GM23338 (cell line): ENCODE measurements around the gene POC1B. TPM values are rescaled to one million over a fixed set of nuclear protein-coding genes. Genes with fewer than 3 reads are reported as not detected.

Source experiments
- ATAC-seq: fragments of 200-7000 bp; cut with Tn5 transposase; 3 replicates; pipeline ENCODE4 v1.9.1; 2020
- DNase-seq: peaks from one replicate; pipeline ENCODE4 v3.0.0-alpha.2; 2015; ENCODE audit warnings: low spot score
- H2AFZ ChIP-seq: fragments of 200-600 bp; sonication (generic); 2 replicates; pipeline ENCODE4 v1.8.0; 2016; ENCODE audit warnings: antibody characterized with exemption, mild to moderate bottlenecking, moderate library complexity
- H3F3A ChIP-seq: fragments of 200-600 bp; sonication (generic); replicated peaks from 2 replicates; pipeline ENCODE4 v1.8.0; 2017; ENCODE audit warnings: antibody characterized with exemption, mixed run types, low read depth
- H3K27ac ChIP-seq: fragments of 200-600 bp; sonication (generic); 2 replicates; pipeline ENCODE4 v1.6.1; 2016; ENCODE audit warnings: low read depth
- H3K27me3 ChIP-seq: fragments of 200-600 bp; sonication (generic); 2 replicates; pipeline ENCODE4 v1.8.0; 2016; ENCODE audit warnings: mild to moderate bottlenecking, mixed run types, moderate library complexity; ENCODE audit not compliant: insufficient read depth
- H3K36me3 ChIP-seq: fragments of 200-600 bp; sonication (generic); 2 replicates; pipeline ENCODE4 v1.8.0; 2016; ENCODE audit warnings: mild to moderate bottlenecking; ENCODE audit not compliant: insufficient read depth
- H3K4me1 ChIP-seq: fragments of 200-600 bp; sonication (generic); 2 replicates; pipeline ENCODE4 v1.8.0; 2016; ENCODE audit warnings: mild to moderate bottlenecking, moderate library complexity; ENCODE audit not compliant: insufficient read depth
- H3K4me2 ChIP-seq: fragments of 200-600 bp; sonication (generic); 2 replicates; pipeline ENCODE4 v1.7.1; 2017; ENCODE audit warnings: mixed run types
- H3K4me3 ChIP-seq: fragments of 200-600 bp; sonication (generic); 2 replicates; pipeline ENCODE4 v1.6.1; 2016; ENCODE audit warnings: mixed run types
- H3K79me2 ChIP-seq: fragments of 200-600 bp; sonication (generic); replicated peaks from 2 replicates; pipeline ENCODE4 v1.8.0; 2017; ENCODE audit warnings: mild to moderate bottlenecking; ENCODE audit not compliant: insufficient read depth
- H3K9me2 ChIP-seq: fragments of 200-600 bp; sonication (generic); 2 replicates; pipeline ENCODE4 v1.8.0; 2017; ENCODE audit not compliant: insufficient read depth
- H4K20me1 ChIP-seq: fragments of 200-600 bp; sonication (generic); replicated peaks from 2 replicates; pipeline ENCODE4 v1.8.0; 2017; ENCODE audit warnings: mild to moderate bottlenecking; ENCODE audit not compliant: insufficient read depth
- H3K27ac Mint-ChIP-seq: 2 replicates; pipeline ENCODE4 v1.8.0; 2020; ENCODE audit warnings: inconsistent platforms, mild to moderate bottlenecking, moderate library complexity, mixed read lengths
- H3K27me3 Mint-ChIP-seq: 3 replicates; pipeline ENCODE4 v1.8.0; 2022; ENCODE audit warnings: low read depth, mild to moderate bottlenecking, moderate library complexity, mixed read lengths, inconsistent platforms; ENCODE audit not compliant: insufficient read depth, poor library complexity
- H3K36me3 Mint-ChIP-seq: 3 replicates; pipeline ENCODE4 v1.8.0; 2021; ENCODE audit warnings: low read depth, mild to moderate bottlenecking, inconsistent platforms, moderate library complexity, mixed read lengths
- H3K4me1 Mint-ChIP-seq: 3 replicates; pipeline ENCODE4 v1.8.0; 2020; ENCODE audit warnings: mild to moderate bottlenecking, inconsistent platforms, mixed read lengths
- H3K4me3 Mint-ChIP-seq: 3 replicates; pipeline ENCODE4 v1.8.0; 2021; ENCODE audit warnings: moderate library complexity, mild to moderate bottlenecking, inconsistent platforms, mixed read lengths
- H3K9me3 Mint-ChIP-seq: 3 replicates; pipeline ENCODE4 v1.8.0; 2020; ENCODE audit warnings: moderate library complexity, mild to moderate bottlenecking, inconsistent platforms, mixed read lengths
- CTCF ChIP-seq, 2 experiments: fragments of 200-600 bp in 1 of 2; sonication (generic) in 1 of 2; conservative IDR thresholded peaks; 2 replicates each; pipeline versions ENCODE4 v1.5.1 to v1.6.1; 2016 to 2017; ENCODE audit warnings: antibody characterized with exemption in 2 of 2, low read depth in 2 of 2, mild to moderate bottlenecking in 2 of 2, moderate library complexity in 1 of 2
- ETS1 ChIP-seq: IDR thresholded peaks from 2 replicates; pipeline ENCODE4 v1.6.1; 2016; ENCODE audit warnings: antibody characterized with exemption
- JUNB ChIP-seq: IDR thresholded peaks from one replicate; pipeline ENCODE4 v1.6.1; 2016; ENCODE audit warnings: antibody characterized with exemption; ENCODE audit not compliant: unreplicated experiment
- NANOG ChIP-seq: IDR thresholded peaks from 2 replicates; pipeline ENCODE4 v1.6.1; 2016; ENCODE audit warnings: antibody characterized with exemption, borderline replicate concordance
- POLR2AphosphoS5 ChIP-seq: IDR thresholded peaks from 2 replicates; pipeline ENCODE4 v1.6.1; 2016; ENCODE audit warnings: antibody characterized with exemption, low read depth
- REST ChIP-seq: IDR thresholded peaks from one replicate; pipeline ENCODE4 v1.6.1; 2018; ENCODE audit warnings: antibody characterized with exemption; ENCODE audit not compliant: unreplicated experiment
- ZNF331 ChIP-seq: fragments of 250-450 bp; sonication (Bioruptor Pico); IDR thresholded peaks from 2 replicates; pipeline ENCODE4 v1.5.0; 2020; ENCODE audit warnings: low read depth, mild to moderate bottlenecking, moderate library complexity
- ZNF462 ChIP-seq: fragments of 250-450 bp; sonication (Bioruptor Pico); IDR thresholded peaks from 2 replicates; pipeline ENCODE4 v1.5.0; 2020; ENCODE audit warnings: mild to moderate bottlenecking, moderate library complexity
- polyA plus RNA-seq: library from polyadenylated mRNA; unstranded; fragments of >200 nt; fragmentation: Nextera tagmentation; extraction: Ambion mirVana; gene quantifications from 2 replicates; pipeline ENCODE4 v1.2.1, GENCODE V29; 2016
- total RNA-seq: library from RNA; depleted of rRNA; stranded (reverse); fragments of >200 nt; shearing (Covaris generic); gene quantifications from 2 replicates; pipeline ENCODE4 v1.2.3, GENCODE V29; 2014

POC1B gene
- total and polyA plus RNA-seq, 2 experiments from 2014 or later: 11.8 to 17.5 TPM

- no peak for ATAC-seq
- H3K27ac ChIP-seq: no peak overlapping the region
Observed at GRCh38 chr12:89411234-89411633, 114.6 kb downstream of the POC1B start.

GRCh38 chr12:89405626-89406345 is 120.1 kb downstream of the POC1B start:
- H3K4me1 Mint-ChIP-seq: peaks cover 3% of the 10 kb centered on the region; the same call in 1 of the 3 replicates
- no peaks in the 10 kb centered on the region for H3K27me3 ChIP-seq
- TF ChIP-seq CTCF (conservative IDR thresholded peaks at IDR 0.05; ENCODE audit: low read depth in 2 of 2) (no peak), ETS1 (no peak), ZNF331 (CRISPR knock-in tag) (no peak), REST (no peak), JUNB (no peak), NANOG (no peak), ZNF462 (no peak), POLR2AphosphoS5 (no peak)

More at GRCh38 chr12:89411234-89411633, 114.6 kb downstream of the POC1B start:
- no peak overlapping the region; the same call in 1 of the 2 replicates for H3K27ac Mint-ChIP-seq
- Histone ChIP-seq H3K4me2 (no peak overlapping the region), H3K27me3 (no peaks in the 10 kb centered on the region), H3F3A (no peaks in the 10 kb centered on the region), H3K36me3 (no peaks in the 10 kb centered on the region), H3K4me3 (no peak overlapping the region), H4K20me1 (no peaks in the 10 kb centered on the region), H3K79me2 (no peaks in the 10 kb centered on the region), H2AFZ (no peak overlapping the region), H3K9me2 (no peaks in the 10 kb centered on the region), H3K4me1 (peaks cover 27% of the 10 kb centered on the region)
- no peak for DNase-seq
- TF ChIP-seq POLR2AphosphoS5: no peak
- no peak overlapping the region for H3K4me3 Mint-ChIP-seq
- H3K4me1 Mint-ChIP-seq: peaks cover 24% of the 10 kb centered on the region
- no peaks in the 10 kb centered on the region for H3K36me3 Mint-ChIP-seq
- H3K9me3 Mint-ChIP-seq: no peaks in the 10 kb centered on the region; the same call in 2 of the 3 replicates
- peaks cover 3% of the 10 kb centered on the region for H3K27me3 Mint-ChIP-seq

More at GRCh38 chr12:89405626-89406345, 120.1 kb downstream of the POC1B start:
- Mint-ChIP-seq H3K9me3 (no peaks in the 10 kb centered on the region; the same call in 2 of the 3 replicates), H3K4me3 (no peak overlapping the region), H3K27me3 (peaks cover 3% of the 10 kb centered on the region), H3K27ac (no peak overlapping the region), H3K36me3 (no peaks in the 10 kb centered on the region)
- no peak overlapping the region for H3K4me2 ChIP-seq
- no peak overlapping the region for H2AFZ ChIP-seq
- H3K9me2 ChIP-seq: peaks cover 10% of the 10 kb centered on the region; the same call in 1 of the 2 replicates
- no peak overlapping the region for H3K4me3 ChIP-seq
- no peaks in the 10 kb centered on the region for H3K4me1 ChIP-seq
- H3K79me2 ChIP-seq: no peaks in the 10 kb centered on the region
- DNase-seq (no peak), ATAC-seq (no peak)
- H3K36me3 ChIP-seq: no peaks in the 10 kb centered on the region
- H4K20me1 ChIP-seq: no peaks in the 10 kb centered on the region
- H3F3A ChIP-seq: no peaks in the 10 kb centered on the region
- H3K27ac ChIP-seq: no peak overlapping the region
